Caco-2 (cell line): ENCODE results near the gene TBX15. TPM values are rescaled to one million over a fixed set of nuclear protein-coding genes. Genes with fewer than 3 reads are reported as not detected.
A peak's percentile ranks its signal among the peaks of the same experiment; 100 is the strongest.

Source experiments
- BruUV-seq: library from RNA; stranded (reverse); fragments of 400-500 nt; replicated peaks from 2 replicates; lab custom pipeline; 2021; lab: Mats Ljungman, UMichigan
- CTCF ChIA-PET: fragments of 300-600 bp; sonication (Branson Sonifier 250); formaldehyde crosslinking; loops from one replicate; lab custom pipeline; 2022; ENCODE audit warnings: antibody characterized with exemption; lab: Charles Lee
- POLR2A ChIA-PET: fragments of 300-600 bp; sonication (Branson Sonifier 250); formaldehyde crosslinking; loops from one replicate; lab custom pipeline; 2022; ENCODE audit warnings: antibody characterized with exemption; lab: Charles Lee
- DNase-seq, 2 experiments: peaks; one replicate each; pipeline versions ENCODE4 v3.0.0 to v3.0.0-alpha.2; 2020 to 2022
- H3K27me3 ChIP-seq: replicated peaks from 2 replicates; pipeline ENCODE4 v1.6.0; 2011; ENCODE audit warnings: low read length; ENCODE audit not compliant: control insufficient read depth, insufficient read depth
- H3K36me3 ChIP-seq: 2 replicates; pipeline ENCODE4 v1.5.1; 2011; ENCODE audit warnings: low read length; ENCODE audit not compliant: control insufficient read depth, insufficient read depth
- H3K4me1 ChIP-seq: fragments of 250-450 bp; sonication (Bioruptor Pico); 2 replicates; pipeline ENCODE4 v1.5.1; 2020; ENCODE audit warnings: mild to moderate bottlenecking
- H3K4me3 ChIP-seq: 2 replicates; pipeline ENCODE4 v1.5.1; 2011; ENCODE audit warnings: low read depth, mild to moderate bottlenecking, control low read depth, low read length
- H3K9me3 ChIP-seq: fragments of 250-450 bp; sonication (Bioruptor Pico); 2 replicates; pipeline ENCODE4 v1.5.1; 2020; ENCODE audit warnings: mild to moderate bottlenecking, moderate library complexity
- H3K27ac Mint-ChIP-seq: one replicate; pipeline ENCODE4 v1.8.0; 2022; ENCODE audit warnings: mixed read lengths; ENCODE audit not compliant: unreplicated experiment
- H3K27me3 Mint-ChIP-seq: one replicate; pipeline ENCODE4 v1.8.0; 2022; ENCODE audit warnings: mixed read lengths; ENCODE audit not compliant: insufficient read depth, unreplicated experiment
- H3K36me3 Mint-ChIP-seq: one replicate; pipeline ENCODE4 v1.8.0; 2022; ENCODE audit warnings: mild to moderate bottlenecking, mixed read lengths; ENCODE audit not compliant: insufficient read depth, unreplicated experiment
- H3K4me1 Mint-ChIP-seq: one replicate; pipeline ENCODE4 v1.8.0; 2022; ENCODE audit warnings: low read depth, mixed read lengths; ENCODE audit not compliant: unreplicated experiment
- H3K4me3 Mint-ChIP-seq: one replicate; pipeline ENCODE4 v1.8.0; 2022; ENCODE audit warnings: mild to moderate bottlenecking, moderate library complexity, mixed read lengths; ENCODE audit not compliant: unreplicated experiment
- H3K9me3 Mint-ChIP-seq: one replicate; pipeline ENCODE4 v1.8.0; 2022; ENCODE audit warnings: mixed read lengths; ENCODE audit not compliant: unreplicated experiment
- CTCF ChIP-seq, 2 experiments: fragments of 200-600 bp in 1 of 2; IDR thresholded peaks; 1 replicate in 1 of 2; 2 replicates in 1 of 2; pipeline versions ENCODE4 v1.5.1 to v1.8.0; 2011 to 2022; ENCODE audit warnings: antibody characterized with exemption in 1 of 2, control low read depth in 1 of 2, inconsistent platforms in 1 of 2, low read depth in 1 of 2, low read length in 1 of 2, mild to moderate bottlenecking in 1 of 2, moderate library complexity in 1 of 2; ENCODE audit not compliant: insufficient read depth in 1 of 2, severe bottlenecking in 1 of 2, unreplicated experiment in 1 of 2
- intact Hi-C: fragments of 100-400 bp; cut with micrococcal nuclease; formaldehyde crosslinking; loops from one replicate; pipeline ENCODE4 v1.10.0; 2022; ENCODE audit not compliant: unreplicated experiment
- total RNA-seq: library from RNA; stranded (reverse); gene quantifications from 2 replicates; pipeline ENCODE4 v1.2.3, GENCODE V29; 2022

Gene TBX15
- total RNA-seq, 1 experiment from 2014 or later, result 0.11 TPM

- Histone ChIP-seq H3K9me3 (no peaks in the 10 kb centered on the region), H3K4me1 (no peaks in the 10 kb centered on the region), H3K27me3 (no peaks in the 10 kb centered on the region), H3K4me3 (no peak overlapping the region), H3K36me3 (no peaks in the 10 kb centered on the region)
- H3K27ac Mint-ChIP-seq, result no peak overlapping the region
- no peak for TF ChIP-seq CTCF (IDR thresholded peaks at IDR 0.05; ENCODE audit: insufficient read depth in 1 of 2, low read depth in 1 of 2, low read length in 1 of 2, severe bottlenecking in 1 of 2, unreplicated experiment in 1 of 2)
- ChIA-PET POLR2A (no interaction called here), CTCF (interaction anchor here (0.6 kb wide), 1 partner anchor 121 kb away, joined by 4 read pairs; no protein-coding TSS in a partner anchor)
- BruUV-seq, result no TSS peak
- intact Hi-C loops, result no loop called here
- no peaks in the 10 kb centered on the region for H3K4me1 Mint-ChIP-seq
- no peak for DNase-seq
- H3K9me3 Mint-ChIP-seq, result no peaks in the 10 kb centered on the region
- H3K4me3 Mint-ChIP-seq, result no peak overlapping the region
- H3K36me3 Mint-ChIP-seq, result no peaks in the 10 kb centered on the region
- H3K27me3 Mint-ChIP-seq, result no peaks in the 10 kb centered on the region
Observed at GRCh38 chr1:119010201-119010600, 22.1 kb upstream of the TBX15 start.

GRCh38 chr1:119009312-119009655 lies 21.1 kb upstream of the TBX15 start:
- CTCF ChIA-PET, result interaction anchor here (0.5 to 0.7 kb wide), 6 partner anchors 122 to 875 kb away, joined by 3 to 5 read pairs (median 4); no protein-coding TSS in a partner anchor
- intact Hi-C loops, result loop anchor here (5.0 to 10.0 kb wide), 2 partner anchors 266 to 857 kb away; no protein-coding TSS in a partner anchor
- Histone ChIP-seq H3K9me3 (no peaks in the 10 kb centered on the region), H3K4me3 (no peak overlapping the region), H3K36me3 (no peaks in the 10 kb centered on the region), H3K27me3 (no peaks in the 10 kb centered on the region), H3K4me1 (no peaks in the 10 kb centered on the region)
- no TSS peak for BruUV-seq
- no peaks in the 10 kb centered on the region for H3K27me3 Mint-ChIP-seq
- TF ChIP-seq CTCF (IDR thresholded peaks at IDR 0.05; ENCODE audit: insufficient read depth in 1 of 2, low read depth in 1 of 2, low read length in 1 of 2, severe bottlenecking in 1 of 2, unreplicated experiment in 1 of 2), result no peak
- DNase-seq, result no peak
- POLR2A ChIA-PET, result interaction anchor here (0.6 kb wide), 2 partner anchors 97 to 1129 kb away, joined by 3 read pairs; no protein-coding TSS in a partner anchor
- no peak overlapping the region for H3K27ac Mint-ChIP-seq
- H3K36me3 Mint-ChIP-seq, result no peaks in the 10 kb centered on the region
- no peaks in the 10 kb centered on the region for H3K4me1 Mint-ChIP-seq
- H3K9me3 Mint-ChIP-seq, result no peaks in the 10 kb centered on the region
- no peak overlapping the region for H3K4me3 Mint-ChIP-seq

GRCh38 chr1:119008483-119009311 lies 20.6 kb upstream of the TBX15 start:
- ChIA-PET CTCF (interaction anchor here (0.5 to 0.7 kb wide), 6 partner anchors 121 to 874 kb away, joined by 3 to 5 read pairs (median 4); no protein-coding TSS in a partner anchor), POLR2A (interaction anchor here (0.6 kb wide), 2 partner anchors 96 to 1128 kb away, joined by 3 read pairs; no protein-coding TSS in a partner anchor)
- intact Hi-C loops, result loop anchor here (5.0 to 10.0 kb wide), 2 partner anchors 266 to 856 kb away; no protein-coding TSS in a partner anchor
- Mint-ChIP-seq H3K27ac (no peak overlapping the region), H3K27me3 (no peaks in the 10 kb centered on the region), H3K4me3 (no peak overlapping the region), H3K36me3 (no peaks in the 10 kb centered on the region), H3K9me3 (no peaks in the 10 kb centered on the region), H3K4me1 (no peaks in the 10 kb centered on the region)
- peak in 1 of 2 experiments; percentile 38 for DNase-seq
- no peaks in the 10 kb centered on the region for H3K27me3 ChIP-seq
- no TSS peak for BruUV-seq
- no peaks in the 10 kb centered on the region for H3K36me3 ChIP-seq
- no peaks in the 10 kb centered on the region for H3K9me3 ChIP-seq
- TF ChIP-seq CTCF (IDR thresholded peaks at IDR 0.05; ENCODE audit: insufficient read depth in 1 of 2, low read depth in 1 of 2, low read length in 1 of 2, severe bottlenecking in 1 of 2, unreplicated experiment in 1 of 2), result peak; percentile 2 to 28
- no peak overlapping the region for H3K4me3 ChIP-seq
- no peaks in the 10 kb centered on the region for H3K4me1 ChIP-seq
